HS-27A (cell line): Measurements from ENCODE around the gene ANO8.
"Not testable (repeated sequence)": the region's sequence is repeated elsewhere in the genome, so short reads cannot be mapped to it uniquely, and the experiment has no call there.

Experiments
- DNase-seq: peaks from one replicate; pipeline ENCODE4 v3.0.0-alpha.2; 2012; ENCODE audit warnings: low read depth, missing footprints

ANO8 gene, protein sequence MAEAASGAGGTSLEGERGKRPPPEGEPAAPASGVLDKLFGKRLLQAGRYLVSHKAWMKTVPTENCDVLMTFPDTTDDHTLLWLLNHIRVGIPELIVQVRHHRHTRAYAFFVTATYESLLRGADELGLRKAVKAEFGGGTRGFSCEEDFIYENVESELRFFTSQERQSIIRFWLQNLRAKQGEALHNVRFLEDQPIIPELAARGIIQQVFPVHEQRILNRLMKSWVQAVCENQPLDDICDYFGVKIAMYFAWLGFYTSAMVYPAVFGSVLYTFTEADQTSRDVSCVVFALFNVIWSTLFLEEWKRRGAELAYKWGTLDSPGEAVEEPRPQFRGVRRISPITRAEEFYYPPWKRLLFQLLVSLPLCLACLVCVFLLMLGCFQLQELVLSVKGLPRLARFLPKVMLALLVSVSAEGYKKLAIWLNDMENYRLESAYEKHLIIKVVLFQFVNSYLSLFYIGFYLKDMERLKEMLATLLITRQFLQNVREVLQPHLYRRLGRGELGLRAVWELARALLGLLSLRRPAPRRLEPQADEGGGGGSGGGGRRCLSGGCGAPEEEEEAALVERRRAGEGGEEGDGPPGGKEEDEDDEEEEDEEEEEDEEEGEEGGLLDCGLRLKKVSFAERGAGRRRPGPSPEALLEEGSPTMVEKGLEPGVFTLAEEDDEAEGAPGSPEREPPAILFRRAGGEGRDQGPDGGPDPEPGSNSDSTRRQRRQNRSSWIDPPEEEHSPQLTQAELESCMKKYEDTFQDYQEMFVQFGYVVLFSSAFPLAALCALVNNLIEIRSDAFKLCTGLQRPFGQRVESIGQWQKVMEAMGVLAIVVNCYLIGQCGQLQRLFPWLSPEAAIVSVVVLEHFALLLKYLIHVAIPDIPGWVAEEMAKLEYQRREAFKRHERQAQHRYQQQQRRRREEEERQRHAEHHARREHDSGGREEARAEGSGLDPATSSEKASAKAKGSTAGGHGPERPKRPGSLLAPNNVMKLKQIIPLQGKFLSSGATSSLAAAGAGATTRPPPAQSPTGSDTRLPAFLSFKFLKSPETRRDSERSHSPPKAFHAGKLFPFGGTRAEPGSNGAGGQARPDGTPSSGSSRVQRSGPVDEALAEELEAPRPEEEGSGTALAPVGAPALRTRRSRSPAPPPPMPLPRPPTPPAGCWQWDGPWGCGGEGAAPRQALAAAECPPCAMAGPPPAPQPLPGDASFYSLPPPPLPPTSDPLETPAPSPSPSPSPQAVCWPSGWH

DNA sequence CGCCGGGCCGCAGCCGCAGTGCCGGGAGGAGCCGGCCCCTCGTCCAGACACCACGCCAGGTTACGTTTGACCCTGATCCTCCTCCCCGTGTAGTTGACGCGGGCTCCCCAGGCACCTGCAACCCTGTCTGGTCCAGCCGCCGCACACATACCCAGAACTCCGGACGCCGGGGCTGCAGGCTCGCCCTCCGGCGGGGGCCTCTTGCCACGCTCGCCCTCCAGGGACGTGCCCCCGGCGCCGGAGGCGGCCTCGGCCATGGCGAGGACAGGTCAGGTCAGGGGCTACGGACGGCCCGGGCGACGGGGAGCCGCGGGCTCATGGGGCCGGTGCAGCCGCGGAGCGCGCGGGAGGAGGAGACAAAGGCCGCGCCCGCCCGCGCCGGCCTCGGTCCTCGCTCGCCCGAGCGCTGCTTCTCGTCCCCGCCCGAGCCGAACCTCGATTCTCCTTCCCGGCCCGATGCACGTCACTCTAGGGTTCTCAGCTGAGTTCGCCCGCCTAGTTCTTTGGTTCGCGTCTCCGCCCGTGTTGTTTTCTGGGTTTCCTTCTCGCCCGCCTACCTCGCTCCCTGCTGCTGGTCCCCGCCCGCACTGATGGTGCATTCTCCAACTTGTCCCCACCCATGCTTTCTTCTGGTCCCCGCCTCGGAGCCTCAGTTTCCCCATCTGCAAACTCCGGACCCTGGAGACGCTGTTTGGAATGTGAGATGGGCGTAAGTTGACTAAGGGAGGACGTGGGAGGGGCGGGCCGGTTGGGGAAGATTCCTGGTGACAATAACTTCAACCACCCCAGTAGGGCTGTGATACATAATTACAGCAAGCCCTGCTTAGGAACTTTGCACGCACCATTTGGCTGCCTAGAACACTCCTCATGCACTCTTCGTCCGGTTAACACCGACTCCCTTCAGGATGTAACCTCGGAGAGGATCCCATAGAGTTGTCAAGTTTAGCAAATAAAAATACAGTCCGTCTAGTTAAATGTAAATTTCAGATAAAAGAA lies at the start of gene ANO8:
Gene ANO8 (minus strand): TSS at position 442 of the 996 bp plus-strand sequence. CDS start 185 bp downstream, at position 257.
- DNase-seq, result peak; percentile 93

GRCh38 chr19:17380426-17381138 lies 45.9 kb upstream of the ANO8 start:
- no peak for DNase-seq

GRCh38 chr19:17379221-17379631 lies 44.6 kb upstream of the ANO8 start:
- DNase-seq, result no peak

DNA sequence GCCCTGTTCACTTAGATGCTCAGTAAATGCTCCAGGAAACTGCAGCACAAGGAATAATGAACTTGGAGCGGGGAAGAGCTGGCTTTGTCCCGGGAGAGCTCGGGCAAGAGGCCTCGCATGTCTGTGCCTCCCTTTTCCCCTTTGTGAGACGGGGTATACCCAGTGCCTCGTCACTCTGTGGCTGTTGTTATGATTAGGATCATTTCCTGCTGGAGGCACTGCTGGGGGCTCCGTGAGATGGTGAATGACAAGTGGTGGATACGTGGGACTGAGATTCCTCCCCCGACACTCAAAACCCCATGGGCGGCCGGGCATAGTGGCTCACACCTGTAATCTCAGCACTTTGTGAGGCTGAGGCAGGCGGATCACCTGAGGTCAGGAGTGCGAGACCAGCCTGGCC lies 43.6 kb upstream of the ANO8 start:
- no peak for DNase-seq

GRCh38 chr19:17376935-17377600 lies 42.4 kb upstream of the ANO8 start, which contains the start of gene PLVAP:
Gene PLVAP, minus strand, starts transcription at chr19:17377342. Its CDS starts 54 bp downstream, at chr19:17377288.
- no peak for DNase-seq

DNA sequence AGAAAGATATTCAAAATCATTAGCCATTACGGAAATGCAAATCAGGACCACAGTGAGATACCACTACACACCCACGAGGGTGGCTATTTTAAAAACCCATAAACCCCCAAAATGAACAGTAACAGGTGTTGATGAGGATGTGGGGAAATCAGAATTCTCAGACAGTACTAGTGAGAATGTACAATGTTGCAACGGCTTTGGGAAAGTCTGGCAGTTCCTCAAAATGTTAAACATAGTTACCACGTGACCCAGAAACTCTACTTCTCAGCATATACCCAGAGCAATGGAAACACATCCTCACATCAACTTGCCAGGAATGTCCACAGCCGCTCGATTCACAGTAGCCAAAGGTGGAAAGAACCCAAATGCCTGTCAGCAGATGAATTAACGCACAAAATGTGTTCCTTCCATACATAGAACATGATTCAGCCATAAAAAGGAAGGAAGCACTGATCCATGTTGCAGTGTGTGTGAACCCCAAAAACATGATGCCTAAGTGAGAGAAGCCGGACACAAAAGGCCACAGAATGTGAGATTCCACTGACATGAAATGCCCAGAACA lies 35.5 kb upstream of the ANO8 start:
- no peak for DNase-seq

GRCh38 chr19:17365361-17365760 lies 30.7 kb upstream of the ANO8 start:
- DNase-seq, result no peak

DNA sequence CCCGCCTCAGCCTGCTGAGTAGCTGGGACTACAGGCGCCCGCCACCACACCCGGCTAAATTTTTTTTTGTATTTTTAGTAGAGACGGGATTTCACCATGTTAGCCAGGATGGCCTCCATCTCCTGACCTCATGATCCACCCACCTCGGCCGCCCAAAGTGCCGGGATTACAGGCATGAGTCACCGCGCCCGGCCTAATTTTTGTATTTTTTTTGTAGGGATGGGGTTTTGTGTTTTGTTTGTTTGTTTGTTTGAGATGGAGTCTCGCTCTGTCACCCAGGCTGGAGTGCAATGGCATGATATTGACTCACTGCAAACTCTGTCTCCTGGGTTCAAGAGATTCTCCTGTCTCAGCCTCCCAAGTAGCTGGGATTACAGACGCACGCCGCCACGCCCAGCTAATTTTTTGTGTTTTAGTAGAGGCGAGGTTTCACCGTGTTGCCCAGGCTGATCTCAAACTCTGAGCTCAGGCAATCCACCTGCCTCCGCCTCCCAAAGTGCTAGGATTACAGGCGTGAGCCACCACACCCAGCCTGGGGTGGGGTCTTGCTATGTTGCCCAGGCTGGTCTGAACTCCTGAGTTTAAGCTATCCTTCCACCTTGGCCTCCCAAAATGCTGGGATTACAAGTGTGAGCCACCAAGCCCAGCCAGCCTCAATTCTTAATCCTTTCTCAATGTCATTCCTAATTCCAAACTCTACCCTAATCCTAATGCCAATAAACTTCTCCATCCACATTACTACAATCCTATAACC lies 29.4 kb upstream of the ANO8 start:
- DNase-seq, result not testable (repeated sequence)

GRCh38 chr19:17359905-17360800 lies 25.5 kb upstream of the ANO8 start:
- DNase-seq, result no peak

- no peak for DNase-seq
Observed at GRCh38 chr19:17358395-17358794, 23.7 kb upstream of the ANO8 start.

DNA sequence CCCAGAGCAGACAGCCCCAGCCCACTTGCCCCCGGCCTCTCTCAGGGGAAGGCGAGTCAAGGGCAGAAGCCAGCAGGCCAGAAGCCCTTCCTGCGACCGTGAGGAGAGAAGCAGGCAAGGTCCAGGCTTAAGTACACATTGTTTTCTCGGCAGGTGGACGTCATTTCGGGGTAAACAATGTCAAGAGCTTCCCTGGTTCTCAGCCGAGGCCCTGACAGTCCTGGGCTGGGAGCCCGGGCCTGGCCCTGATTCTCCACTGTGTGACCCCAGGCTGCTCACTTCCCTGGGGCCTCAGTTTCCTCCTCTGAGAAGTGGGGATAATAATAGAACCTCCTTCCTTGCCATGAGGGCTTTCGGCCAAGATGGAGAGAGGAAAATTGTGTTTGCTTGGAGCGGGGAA lies 23.1 kb upstream of the ANO8 start:
- no peak for DNase-seq

DNA sequence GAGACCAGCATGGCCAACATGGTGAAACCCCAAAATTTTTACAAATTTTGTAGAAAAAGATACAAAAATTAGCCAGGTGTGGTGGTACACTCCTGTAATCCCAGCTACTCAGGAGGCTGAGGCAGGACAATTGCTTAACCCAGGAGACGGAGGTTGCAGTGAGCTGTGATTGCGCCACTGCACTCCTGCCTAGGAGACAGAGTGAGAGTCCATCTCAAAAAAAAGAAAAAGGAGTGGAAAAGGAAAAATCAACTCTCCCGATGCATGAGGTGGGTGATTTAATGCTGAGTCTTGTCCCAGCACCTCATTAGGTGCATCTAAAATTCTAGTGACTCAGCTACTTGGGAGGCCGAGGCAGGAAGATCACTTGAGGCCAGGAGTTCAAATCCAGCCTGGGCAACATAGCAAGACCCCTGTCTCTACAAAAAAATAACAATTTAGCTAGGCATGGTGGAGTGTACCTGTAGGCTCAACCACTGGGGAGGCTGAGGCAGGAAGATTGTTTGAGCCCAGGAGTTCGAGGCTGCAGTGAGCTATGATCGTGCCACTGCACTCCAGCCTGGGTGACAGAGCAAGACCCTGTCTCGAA lies 22.5 kb upstream of the ANO8 start:
- DNase-seq, result no peak

- no peak for DNase-seq
Observed at GRCh38 chr19:17353386-17353785, 18.7 kb upstream of the ANO8 start.

DNA sequence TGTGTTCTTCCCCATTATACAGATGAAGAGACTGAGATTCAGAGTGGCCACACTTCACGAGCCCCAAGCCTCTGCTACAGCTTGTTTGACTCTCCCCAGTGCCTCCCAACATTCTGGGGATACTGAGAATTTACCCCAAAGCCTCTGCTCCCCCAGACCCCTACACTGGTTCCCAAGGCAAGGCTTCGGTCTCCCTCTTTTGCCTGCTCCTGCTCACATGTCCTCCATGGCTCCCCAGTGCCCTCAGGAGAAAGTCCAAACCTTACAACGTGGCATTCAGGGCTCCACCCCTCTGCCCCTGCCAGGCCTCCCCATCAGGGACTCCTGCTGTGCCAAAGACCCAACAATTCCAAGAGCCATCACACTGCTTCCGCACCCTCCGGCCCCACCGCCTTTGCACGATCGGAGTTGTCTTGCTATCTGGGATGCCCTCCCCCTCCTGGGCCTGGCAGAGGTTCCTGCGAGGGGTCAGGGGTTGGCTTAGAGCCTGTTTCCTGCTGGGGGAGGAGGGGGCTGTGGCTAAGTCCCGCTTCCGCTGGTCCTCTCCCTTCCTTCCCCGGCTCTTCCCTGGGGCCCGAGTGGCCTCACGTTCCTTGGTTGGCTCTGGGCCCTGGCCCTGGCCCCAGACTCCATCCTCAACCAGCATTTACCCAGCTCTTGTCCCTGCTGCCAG lies 18.1 kb upstream of the ANO8 start:
- no peak for DNase-seq

- no peak for DNase-seq
Observed at GRCh38 chr19:17351815-17352435, 17.3 kb upstream of the ANO8 start.

DNA sequence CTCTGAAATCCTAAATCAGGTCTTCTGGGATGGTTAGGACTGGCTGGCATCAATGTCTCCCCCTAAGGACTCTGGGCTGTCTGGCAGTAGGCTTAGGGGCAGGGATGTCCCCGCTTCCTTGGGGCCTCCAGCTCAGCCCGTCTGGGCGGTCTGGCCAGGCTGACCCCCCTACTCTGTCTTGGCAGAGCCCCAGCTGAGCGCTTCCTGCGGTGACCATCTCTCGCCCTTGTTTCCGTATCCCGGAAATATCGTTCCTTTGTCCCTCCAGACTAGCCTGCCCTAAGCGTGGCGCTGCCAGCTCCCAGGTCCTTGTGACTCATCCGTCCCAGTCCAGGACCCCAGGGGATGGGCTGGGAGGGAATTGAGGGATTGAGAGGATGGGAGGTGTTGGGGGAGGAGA lies 14.0 kb upstream of the ANO8 start:
- no peak for DNase-seq
